Kidney (tissue), 14 donors: ENCODE results near the gene CREG1. TPM values are rescaled to one million over a fixed set of nuclear protein-coding genes. Genes with fewer than 3 reads are reported as not detected.

ENCODE experiments used
- DNase-seq, 5 donors: peaks; one replicate each; pipeline ENCODE4 v3.0.0-alpha.2; 2013 to 2020
- FAIRE-seq: peaks from 2 replicates; lab custom pipeline; 2012; peaks lifted over from hg19 to GRCh38; lab: Jason Lieb, UNC
- H3K27ac ChIP-seq, 2 donors: one replicate each; pipeline ENCODE4 v1.7.0; 2013; ENCODE audit warnings: low read depth in 2 of 2, low read length in 2 of 2, inconsistent platforms in 1 of 2
- H3K27me3 ChIP-seq: one replicate; pipeline ENCODE4 v1.7.1; 2013; ENCODE audit warnings: low read length, inconsistent platforms; ENCODE audit not compliant: control insufficient read depth, insufficient read depth
- H3K36me3 ChIP-seq, 3 donors: one replicate each; pipeline versions ENCODE4 v1.7.0 to v1.7.1; 2013; ENCODE audit warnings: low read length in 3 of 3, control low read depth in 1 of 3, inconsistent platforms in 1 of 3; ENCODE audit not compliant: insufficient read depth in 3 of 3, control insufficient read depth in 2 of 3
- H3K4me1 ChIP-seq, 3 donors: one replicate each; pipeline versions ENCODE4 v1.7.0 to v1.7.1; 2013; ENCODE audit warnings: low read length in 3 of 3, inconsistent platforms in 1 of 3, low read depth in 1 of 3; ENCODE audit not compliant: control insufficient read depth in 2 of 3, insufficient read depth in 2 of 3
- H3K4me3 ChIP-seq, 3 donors: one replicate each; pipeline versions ENCODE4 v1.7.0 to v1.8.1; 2013; ENCODE audit warnings: low read length in 3 of 3, control low read depth in 1 of 3, inconsistent platforms in 1 of 3
- H3K9ac ChIP-seq, 3 donors: one replicate each; pipeline versions ENCODE4 v1.7.0 to v1.7.1; 2013; ENCODE audit warnings: low read length in 3 of 3, control low read depth in 1 of 3, inconsistent platforms in 1 of 3
- H3K9me3 ChIP-seq, 3 donors: one replicate each; pipeline versions ENCODE4 v1.7.0 to v1.7.1; 2013; ENCODE audit warnings: low read length in 3 of 3, control low read depth in 1 of 3, inconsistent platforms in 1 of 3; ENCODE audit not compliant: control insufficient read depth in 2 of 3, insufficient read depth in 1 of 3
- intact Hi-C: fragments of 100-400 bp; cut with DNase I; formaldehyde crosslinking; loops from one replicate; pipeline ENCODE4 v1.11.1; 2022
- polyA plus RNA-seq: library from polyadenylated mRNA; stranded (reverse); fragments of 350-450 nt; fragmentation: Illumina TruSeq; extraction: RNeasy Lipid Tissue Mini Kit (QIAGEN cat#74804); gene quantifications from one replicate; pipeline ENCODE4 v1.2.3, GENCODE V29; 2014; ENCODE audit warnings: low read depth, low replicate concordance; ENCODE audit not compliant: insufficient read depth
- total RNA-seq: library from RNA; stranded (reverse); fragmentation: NEBNext Ultra II Directional; extraction: Animal tissue kit (Norgen Biotek cat#: 25700); gene quantifications from one replicate; pipeline ENCODE4 v1.2.1, GENCODE V29; 2021
- TF ChIP-seq, protein P1 (sequence below): IDR thresholded peaks from 3 replicates; pipeline ENCODE4 v1.5.1; 2012; ENCODE audit warnings: mild to moderate bottlenecking, moderate library complexity, borderline replicate concordance; ENCODE audit not compliant: insufficient read depth; ENCODE audit errors: extremely low read depth
- donor health status: control.
- donor health status: control.
- donor health status: control.
- donor health status: control.
- donor health status: control.
- donor health status: DM: yes; HTN: yes; CAD: no.
- donor health status: Normal renal cell carcinoma (clear cell type).

CREG1 gene
- total and polyA plus RNA-seq, 2 donors from 2014 or later: 91.2 to 115 TPM

DNA sequence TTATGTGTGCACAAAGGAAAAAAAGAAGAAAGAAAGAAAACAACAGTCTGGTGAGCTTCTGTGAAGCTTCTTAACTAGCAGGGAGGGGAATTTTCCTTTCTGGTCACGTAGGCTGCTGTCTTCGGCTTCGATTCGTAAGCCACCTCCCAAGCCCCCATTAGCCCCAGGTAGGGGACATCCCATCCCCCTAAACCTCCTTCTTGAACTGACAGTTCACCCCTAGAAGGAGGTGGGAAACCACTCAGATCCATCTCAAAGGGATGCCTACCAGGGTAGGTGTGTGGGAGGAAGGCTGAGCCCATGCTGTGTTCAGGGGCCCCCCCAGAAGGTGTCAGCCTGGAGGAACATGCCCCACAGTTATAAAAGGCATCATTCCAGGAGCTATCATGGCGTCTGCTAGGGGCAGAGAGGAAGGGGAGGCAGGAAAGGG, 61.1 kb downstream of the CREG1 start:
- H3K9me3 ChIP-seq: no peaks in the 10 kb centered on the region
- DNase-seq (no peak), FAIRE-seq (no peak)
- H3K4me1 ChIP-seq: no peaks in the 10 kb centered on the region
- no peaks in the 10 kb centered on the region for H3K27me3 ChIP-seq
- intact Hi-C loops: no loop called here
- TF ChIP-seq, protein P1, sequence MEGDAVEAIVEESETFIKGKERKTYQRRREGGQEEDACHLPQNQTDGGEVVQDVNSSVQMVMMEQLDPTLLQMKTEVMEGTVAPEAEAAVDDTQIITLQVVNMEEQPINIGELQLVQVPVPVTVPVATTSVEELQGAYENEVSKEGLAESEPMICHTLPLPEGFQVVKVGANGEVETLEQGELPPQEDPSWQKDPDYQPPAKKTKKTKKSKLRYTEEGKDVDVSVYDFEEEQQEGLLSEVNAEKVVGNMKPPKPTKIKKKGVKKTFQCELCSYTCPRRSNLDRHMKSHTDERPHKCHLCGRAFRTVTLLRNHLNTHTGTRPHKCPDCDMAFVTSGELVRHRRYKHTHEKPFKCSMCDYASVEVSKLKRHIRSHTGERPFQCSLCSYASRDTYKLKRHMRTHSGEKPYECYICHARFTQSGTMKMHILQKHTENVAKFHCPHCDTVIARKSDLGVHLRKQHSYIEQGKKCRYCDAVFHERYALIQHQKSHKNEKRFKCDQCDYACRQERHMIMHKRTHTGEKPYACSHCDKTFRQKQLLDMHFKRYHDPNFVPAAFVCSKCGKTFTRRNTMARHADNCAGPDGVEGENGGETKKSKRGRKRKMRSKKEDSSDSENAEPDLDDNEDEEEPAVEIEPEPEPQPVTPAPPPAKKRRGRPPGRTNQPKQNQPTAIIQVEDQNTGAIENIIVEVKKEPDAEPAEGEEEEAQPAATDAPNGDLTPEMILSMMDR: no peak
- no peaks in the 10 kb centered on the region for H3K36me3 ChIP-seq
- no peak overlapping the region for H3K4me3 ChIP-seq
- H3K27ac ChIP-seq: no peak overlapping the region
- no peak overlapping the region for H3K9ac ChIP-seq

DNA sequence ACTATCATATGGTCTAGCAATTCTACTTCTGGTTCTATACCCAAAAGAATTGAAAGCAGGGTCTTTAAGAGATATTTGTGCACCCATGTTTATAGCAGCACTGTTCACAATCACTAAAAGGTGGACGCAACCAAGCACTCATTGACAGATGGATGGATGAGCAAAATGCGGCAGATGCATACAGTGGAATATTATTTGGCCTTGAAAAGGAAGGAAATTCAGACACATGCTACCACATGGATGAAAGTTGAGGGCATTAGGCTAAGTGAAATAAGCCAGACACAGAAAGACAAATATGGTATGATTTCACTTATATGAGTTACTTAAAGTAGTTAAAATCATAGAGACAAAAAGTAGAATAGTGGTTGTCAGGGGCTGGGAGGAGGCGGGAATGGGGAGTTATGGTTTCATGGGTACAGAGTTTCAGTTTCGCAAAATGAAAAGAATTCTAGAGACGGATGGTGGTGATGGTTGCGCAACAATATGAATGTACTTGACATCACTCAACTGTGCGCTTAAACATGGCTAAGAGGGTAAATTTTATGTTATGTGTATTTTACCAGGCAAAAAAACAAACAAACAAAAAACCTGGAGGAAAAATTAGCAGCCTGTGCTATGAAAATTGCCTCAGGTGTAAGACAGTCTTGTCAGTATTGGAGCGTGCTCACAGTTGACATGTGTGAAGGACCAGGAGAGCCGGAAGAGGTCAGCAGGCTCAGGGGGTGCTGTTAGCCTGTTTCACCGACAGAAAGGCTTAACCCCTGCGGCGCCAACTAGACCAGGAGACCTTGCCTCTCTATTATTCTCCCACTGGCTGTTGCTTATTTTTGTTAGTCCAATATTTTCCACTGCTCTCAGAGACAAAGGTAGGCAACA, 61.7 kb downstream of the CREG1 start:
- no peak overlapping the region for H3K4me3 ChIP-seq
- H3K27ac ChIP-seq: no peak overlapping the region
- H3K36me3 ChIP-seq: no peaks in the 10 kb centered on the region
- DNase-seq (no peak), FAIRE-seq (no peak)
- H3K9me3 ChIP-seq: no peaks in the 10 kb centered on the region
- H3K27me3 ChIP-seq: no peaks in the 10 kb centered on the region
- TF ChIP-seq, protein P1: no peak
- no peak overlapping the region for H3K9ac ChIP-seq
- H3K4me1 ChIP-seq: no peaks in the 10 kb centered on the region
- intact Hi-C loops: no loop called here

Other genes with a start within 250 kb of the CREG1 start
- gene CD247, start 35.2 kb downstream of the CREG1 start, total RNA-seq: 7.7 TPM
- 1.8 TPM for gene CD247, start 35.2 kb downstream of the CREG1 start, polyA plus RNA-seq
- 18.3 TPM for gene RCSD1, start 76.5 kb upstream of the CREG1 start, total RNA-seq
- gene RCSD1, start 76.5 kb upstream of the CREG1 start, polyA plus RNA-seq: 3.9 TPM
- 98.3 TPM for gene MPZL1, start 168.2 kb upstream of the CREG1 start, total RNA-seq
- gene MPZL1, start 168.2 kb upstream of the CREG1 start, polyA plus RNA-seq: 42.1 TPM